K562 (cell line): Measurements from ENCODE around the gene FAAP100.

Experiments used
- CTCF ChIP-seq, 3 experiments: IDR thresholded peaks in 2 of 3; conservative IDR thresholded peaks in 1 of 3; 2 replicates each; pipeline ENCODE4 v1.5.1; 2011 to 2012; ENCODE audit warnings: low read length in 3 of 3, mild to moderate bottlenecking in 3 of 3, control low read depth in 2 of 3, improper control_type of control experiment in 1 of 3, inconsistent platforms in 1 of 3, low read depth in 1 of 3, mixed read lengths in 1 of 3, moderate library complexity in 1 of 3; ENCODE audit not compliant: insufficient read depth in 2 of 3
- EP300 ChIP-seq: IDR thresholded peaks from 2 replicates; pipeline ENCODE4 v1.6.1; 2012; ENCODE audit warnings: low read length, improper control_type of control experiment
- JUN ChIP-seq, 2 experiments: sonication (generic) in 1 of 2; formaldehyde crosslinking in 1 of 2; IDR thresholded peaks; 2 replicates each; pipeline versions ENCODE4 v1.6.1 to v1.8.0; 2012 to 2022; ENCODE audit warnings: borderline replicate concordance in 2 of 2, mild to moderate bottlenecking in 2 of 2, improper control_type of control experiment in 1 of 2, low read depth in 1 of 2, low read length in 1 of 2, missing genetic modification reagents in 1 of 2
- JUND ChIP-seq, 2 experiments: IDR thresholded peaks; 2 replicates in 1 of 2; 3 replicates in 1 of 2; pipeline ENCODE4 v1.6.1; 2011; ENCODE audit warnings: borderline replicate concordance in 2 of 2, low read depth in 2 of 2, low read length in 2 of 2, improper control_type of control experiment in 1 of 2, missing biosample characterization in 1 of 2, missing genetic modification characterization in 1 of 2, missing genetic modification reagents in 1 of 2
- MYC ChIP-seq, 2 experiments: fragments of 250-450 bp in 1 of 2; sonication (Bioruptor Pico) in 1 of 2; IDR thresholded peaks; 2 replicates each; pipeline versions ENCODE4 v1.5.1 to v1.6.1; 2012 to 2021; ENCODE audit warnings: low read depth in 2 of 2, borderline replicate concordance in 1 of 2, improper control_type of control experiment in 1 of 2, low read length in 1 of 2, mild to moderate bottlenecking in 1 of 2, moderate library complexity in 1 of 2
- POLR2A ChIP-seq: fragments of 450-650 bp; conservative IDR thresholded peaks from 2 replicates; pipeline ENCODE4 v1.6.1; 2016
- RAD21 ChIP-seq, 2 experiments: fragments of 250-450 bp in 1 of 2; fragments of 450-650 bp in 1 of 2; sonication (Bioruptor Pico) in 1 of 2; formaldehyde crosslinking in 1 of 2; IDR thresholded peaks in 1 of 2; conservative IDR thresholded peaks in 1 of 2; 2 replicates each; pipeline versions ENCODE4 v1.4.0 to v1.8.0; 2020 to 2022; ENCODE audit warnings: mild to moderate bottlenecking in 2 of 2, moderate library complexity in 1 of 2
- SMARCC2 ChIP-seq: fragments of 450-650 bp; IDR thresholded peaks from 2 replicates; pipeline ENCODE4 v1.6.1; 2017; ENCODE audit warnings: antibody characterized with exemption, moderate library complexity, mild to moderate bottlenecking, low read depth
- ZNF444 ChIP-seq: fragments of 250-450 bp; sonication (Bioruptor Pico); IDR thresholded peaks from 2 replicates; pipeline ENCODE4 v1.4.0; 2020; ENCODE audit warnings: mild to moderate bottlenecking, moderate library complexity
- TF ChIP-seq, protein P1 (sequence below): fragments of 450-650 bp; IDR thresholded peaks from 2 replicates; pipeline ENCODE4 v1.6.1; 2016
- TF ChIP-seq, protein P2 (sequence below): fragments of 200-600 bp; sonication (generic); IDR thresholded peaks from one replicate; pipeline ENCODE4 v1.6.1; 2012; ENCODE audit warnings: mild to moderate bottlenecking, low read depth, low read length, inconsistent platforms

- no peak for TF ChIP-seq JUN (IDR thresholded peaks at IDR 0.05; ENCODE audit: borderline replicate concordance, low read depth, low read length)
- TF ChIP-seq JUN (CRISPR knock-in tag; IDR thresholded peaks at IDR 0.05; ENCODE audit: borderline replicate concordance) = no peak
- TF ChIP-seq, protein P1, sequence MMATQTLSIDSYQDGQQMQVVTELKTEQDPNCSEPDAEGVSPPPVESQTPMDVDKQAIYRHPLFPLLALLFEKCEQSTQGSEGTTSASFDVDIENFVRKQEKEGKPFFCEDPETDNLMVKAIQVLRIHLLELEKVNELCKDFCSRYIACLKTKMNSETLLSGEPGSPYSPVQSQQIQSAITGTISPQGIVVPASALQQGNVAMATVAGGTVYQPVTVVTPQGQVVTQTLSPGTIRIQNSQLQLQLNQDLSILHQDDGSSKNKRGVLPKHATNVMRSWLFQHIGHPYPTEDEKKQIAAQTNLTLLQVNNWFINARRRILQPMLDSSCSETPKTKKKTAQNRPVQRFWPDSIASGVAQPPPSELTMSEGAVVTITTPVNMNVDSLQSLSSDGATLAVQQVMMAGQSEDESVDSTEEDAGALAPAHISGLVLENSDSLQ = no peak
- no peak for TF ChIP-seq CTCF (IDR thresholded peaks at IDR 0.05 in 2 of 3, conservative IDR thresholded peaks at IDR 0.05 in 1 of 3; ENCODE audit: insufficient read depth in 2 of 3, low read depth in 1 of 3, low read length in 3 of 3)
- no peak for TF ChIP-seq ZNF444
- no peak for TF ChIP-seq RAD21 (CRISPR knock-in tag; conservative IDR thresholded peaks at IDR 0.05 in 1 of 2, IDR thresholded peaks at IDR 0.05 in 1 of 2)
- TF ChIP-seq JUND (IDR thresholded peaks at IDR 0.05; ENCODE audit: borderline replicate concordance, low read depth, low read length) = no peak
- TF ChIP-seq JUND (tag; IDR thresholded peaks at IDR 0.05; ENCODE audit: borderline replicate concordance, low read depth, low read length) = no peak
- no peak for TF ChIP-seq EP300
- no peak for TF ChIP-seq POLR2A
- TF ChIP-seq SMARCC2 = no peak
- TF ChIP-seq, protein P2, sequence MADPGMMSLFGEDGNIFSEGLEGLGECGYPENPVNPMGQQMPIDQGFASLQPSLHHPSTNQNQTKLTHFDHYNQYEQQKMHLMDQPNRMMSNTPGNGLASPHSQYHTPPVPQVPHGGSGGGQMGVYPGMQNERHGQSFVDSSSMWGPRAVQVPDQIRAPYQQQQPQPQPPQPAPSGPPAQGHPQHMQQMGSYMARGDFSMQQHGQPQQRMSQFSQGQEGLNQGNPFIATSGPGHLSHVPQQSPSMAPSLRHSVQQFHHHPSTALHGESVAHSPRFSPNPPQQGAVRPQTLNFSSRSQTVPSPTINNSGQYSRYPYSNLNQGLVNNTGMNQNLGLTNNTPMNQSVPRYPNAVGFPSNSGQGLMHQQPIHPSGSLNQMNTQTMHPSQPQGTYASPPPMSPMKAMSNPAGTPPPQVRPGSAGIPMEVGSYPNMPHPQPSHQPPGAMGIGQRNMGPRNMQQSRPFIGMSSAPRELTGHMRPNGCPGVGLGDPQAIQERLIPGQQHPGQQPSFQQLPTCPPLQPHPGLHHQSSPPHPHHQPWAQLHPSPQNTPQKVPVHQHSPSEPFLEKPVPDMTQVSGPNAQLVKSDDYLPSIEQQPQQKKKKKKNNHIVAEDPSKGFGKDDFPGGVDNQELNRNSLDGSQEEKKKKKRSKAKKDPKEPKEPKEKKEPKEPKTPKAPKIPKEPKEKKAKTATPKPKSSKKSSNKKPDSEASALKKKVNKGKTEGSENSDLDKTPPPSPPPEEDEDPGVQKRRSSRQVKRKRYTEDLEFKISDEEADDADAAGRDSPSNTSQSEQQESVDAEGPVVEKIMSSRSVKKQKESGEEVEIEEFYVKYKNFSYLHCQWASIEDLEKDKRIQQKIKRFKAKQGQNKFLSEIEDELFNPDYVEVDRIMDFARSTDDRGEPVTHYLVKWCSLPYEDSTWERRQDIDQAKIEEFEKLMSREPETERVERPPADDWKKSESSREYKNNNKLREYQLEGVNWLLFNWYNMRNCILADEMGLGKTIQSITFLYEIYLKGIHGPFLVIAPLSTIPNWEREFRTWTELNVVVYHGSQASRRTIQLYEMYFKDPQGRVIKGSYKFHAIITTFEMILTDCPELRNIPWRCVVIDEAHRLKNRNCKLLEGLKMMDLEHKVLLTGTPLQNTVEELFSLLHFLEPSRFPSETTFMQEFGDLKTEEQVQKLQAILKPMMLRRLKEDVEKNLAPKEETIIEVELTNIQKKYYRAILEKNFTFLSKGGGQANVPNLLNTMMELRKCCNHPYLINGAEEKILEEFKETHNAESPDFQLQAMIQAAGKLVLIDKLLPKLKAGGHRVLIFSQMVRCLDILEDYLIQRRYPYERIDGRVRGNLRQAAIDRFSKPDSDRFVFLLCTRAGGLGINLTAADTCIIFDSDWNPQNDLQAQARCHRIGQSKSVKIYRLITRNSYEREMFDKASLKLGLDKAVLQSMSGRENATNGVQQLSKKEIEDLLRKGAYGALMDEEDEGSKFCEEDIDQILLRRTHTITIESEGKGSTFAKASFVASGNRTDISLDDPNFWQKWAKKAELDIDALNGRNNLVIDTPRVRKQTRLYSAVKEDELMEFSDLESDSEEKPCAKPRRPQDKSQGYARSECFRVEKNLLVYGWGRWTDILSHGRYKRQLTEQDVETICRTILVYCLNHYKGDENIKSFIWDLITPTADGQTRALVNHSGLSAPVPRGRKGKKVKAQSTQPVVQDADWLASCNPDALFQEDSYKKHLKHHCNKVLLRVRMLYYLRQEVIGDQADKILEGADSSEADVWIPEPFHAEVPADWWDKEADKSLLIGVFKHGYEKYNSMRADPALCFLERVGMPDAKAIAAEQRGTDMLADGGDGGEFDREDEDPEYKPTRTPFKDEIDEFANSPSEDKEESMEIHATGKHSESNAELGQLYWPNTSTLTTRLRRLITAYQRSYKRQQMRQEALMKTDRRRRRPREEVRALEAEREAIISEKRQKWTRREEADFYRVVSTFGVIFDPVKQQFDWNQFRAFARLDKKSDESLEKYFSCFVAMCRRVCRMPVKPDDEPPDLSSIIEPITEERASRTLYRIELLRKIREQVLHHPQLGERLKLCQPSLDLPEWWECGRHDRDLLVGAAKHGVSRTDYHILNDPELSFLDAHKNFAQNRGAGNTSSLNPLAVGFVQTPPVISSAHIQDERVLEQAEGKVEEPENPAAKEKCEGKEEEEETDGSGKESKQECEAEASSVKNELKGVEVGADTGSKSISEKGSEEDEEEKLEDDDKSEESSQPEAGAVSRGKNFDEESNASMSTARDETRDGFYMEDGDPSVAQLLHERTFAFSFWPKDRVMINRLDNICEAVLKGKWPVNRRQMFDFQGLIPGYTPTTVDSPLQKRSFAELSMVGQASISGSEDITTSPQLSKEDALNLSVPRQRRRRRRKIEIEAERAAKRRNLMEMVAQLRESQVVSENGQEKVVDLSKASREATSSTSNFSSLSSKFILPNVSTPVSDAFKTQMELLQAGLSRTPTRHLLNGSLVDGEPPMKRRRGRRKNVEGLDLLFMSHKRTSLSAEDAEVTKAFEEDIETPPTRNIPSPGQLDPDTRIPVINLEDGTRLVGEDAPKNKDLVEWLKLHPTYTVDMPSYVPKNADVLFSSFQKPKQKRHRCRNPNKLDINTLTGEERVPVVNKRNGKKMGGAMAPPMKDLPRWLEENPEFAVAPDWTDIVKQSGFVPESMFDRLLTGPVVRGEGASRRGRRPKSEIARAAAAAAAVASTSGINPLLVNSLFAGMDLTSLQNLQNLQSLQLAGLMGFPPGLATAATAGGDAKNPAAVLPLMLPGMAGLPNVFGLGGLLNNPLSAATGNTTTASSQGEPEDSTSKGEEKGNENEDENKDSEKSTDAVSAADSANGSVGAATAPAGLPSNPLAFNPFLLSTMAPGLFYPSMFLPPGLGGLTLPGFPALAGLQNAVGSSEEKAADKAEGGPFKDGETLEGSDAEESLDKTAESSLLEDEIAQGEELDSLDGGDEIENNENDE = no peak
- TF ChIP-seq MYC (IDR thresholded peaks at IDR 0.05; ENCODE audit: low read depth, low read length) = no peak
- no peak for TF ChIP-seq MYC (CRISPR knock-in tag; IDR thresholded peaks at IDR 0.05; ENCODE audit: borderline replicate concordance, low read depth)
Measured at GRCh38 chr17:81524865-81525159, 27.3 kb downstream of the FAAP100 start.
